Type B pancreatic cell (in vitro differentiated cells): Measurements from ENCODE around the gene NOX3. TPM values are rescaled to one million over a fixed set of nuclear protein-coding genes. Genes with fewer than 3 reads are reported as not detected.

Experiments used
- DNase-seq: peaks from one replicate; pipeline ENCODE4 v3.0.0; 2021; ENCODE audit warnings: mixed read lengths; ENCODE audit not compliant: unreplicated experiment; ENCODE audit errors: extremely low spot score
- H3K27ac Mint-ChIP-seq: 2 replicates; pipeline ENCODE4 v1.8.0; 2021; ENCODE audit warnings: mild to moderate bottlenecking, mixed read lengths
- H3K27me3 Mint-ChIP-seq: 2 replicates; pipeline ENCODE4 v1.8.0; 2021; ENCODE audit warnings: mixed read lengths
- H3K36me3 Mint-ChIP-seq: 2 replicates; pipeline ENCODE4 v1.8.0; 2021; ENCODE audit warnings: mixed read lengths
- H3K4me1 Mint-ChIP-seq: one replicate; pipeline ENCODE4 v1.8.0; 2021; ENCODE audit warnings: mixed read lengths; ENCODE audit not compliant: unreplicated experiment
- H3K4me3 Mint-ChIP-seq: 2 replicates; pipeline ENCODE4 v1.8.0; 2021; ENCODE audit warnings: mild to moderate bottlenecking, mixed read lengths
- H3K9me3 Mint-ChIP-seq: 2 replicates; pipeline ENCODE4 v1.8.0; 2021; ENCODE audit warnings: mixed read lengths
- total RNA-seq: library from RNA; stranded (reverse); gene quantifications from 2 replicates; pipeline ENCODE4 v1.2.1, GENCODE V29; 2021; ENCODE audit warnings: low replicate concordance
- TF ChIP-seq, protein P1 (sequence below): fragments of 200-600 bp; sonication (generic); conservative IDR thresholded peaks from 2 replicates; pipeline ENCODE4 v1.5.0; 2021; ENCODE audit warnings: antibody characterized with exemption, mild to moderate bottlenecking

NOX3 gene
- total RNA-seq, 1 donor from 2014 or later: not detected

DNA sequence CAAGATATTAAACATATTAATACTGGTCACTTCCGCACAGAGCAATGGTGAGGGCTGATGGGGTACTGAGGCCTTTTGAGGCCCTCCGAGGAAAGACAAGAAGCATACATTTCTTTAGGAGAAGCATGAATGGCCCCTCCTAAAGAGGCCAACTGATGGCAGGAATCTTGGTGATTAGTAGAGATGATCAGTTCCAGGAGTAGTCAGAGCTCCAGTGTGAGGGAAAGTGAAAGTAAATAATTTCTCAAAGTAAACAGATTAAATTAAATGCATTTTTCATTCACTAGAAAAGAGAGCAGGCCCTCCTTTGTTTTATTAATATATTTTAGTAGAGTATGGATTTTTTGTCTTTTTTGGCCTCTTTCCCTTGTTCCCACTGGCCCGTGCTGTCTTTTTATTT is 38.2 kb downstream of the NOX3 start:
- no peaks in the 10 kb centered on the region for H3K36me3 Mint-ChIP-seq
- peaks cover 18% of the 10 kb centered on the region for H3K4me1 Mint-ChIP-seq
- TF ChIP-seq, protein P1, sequence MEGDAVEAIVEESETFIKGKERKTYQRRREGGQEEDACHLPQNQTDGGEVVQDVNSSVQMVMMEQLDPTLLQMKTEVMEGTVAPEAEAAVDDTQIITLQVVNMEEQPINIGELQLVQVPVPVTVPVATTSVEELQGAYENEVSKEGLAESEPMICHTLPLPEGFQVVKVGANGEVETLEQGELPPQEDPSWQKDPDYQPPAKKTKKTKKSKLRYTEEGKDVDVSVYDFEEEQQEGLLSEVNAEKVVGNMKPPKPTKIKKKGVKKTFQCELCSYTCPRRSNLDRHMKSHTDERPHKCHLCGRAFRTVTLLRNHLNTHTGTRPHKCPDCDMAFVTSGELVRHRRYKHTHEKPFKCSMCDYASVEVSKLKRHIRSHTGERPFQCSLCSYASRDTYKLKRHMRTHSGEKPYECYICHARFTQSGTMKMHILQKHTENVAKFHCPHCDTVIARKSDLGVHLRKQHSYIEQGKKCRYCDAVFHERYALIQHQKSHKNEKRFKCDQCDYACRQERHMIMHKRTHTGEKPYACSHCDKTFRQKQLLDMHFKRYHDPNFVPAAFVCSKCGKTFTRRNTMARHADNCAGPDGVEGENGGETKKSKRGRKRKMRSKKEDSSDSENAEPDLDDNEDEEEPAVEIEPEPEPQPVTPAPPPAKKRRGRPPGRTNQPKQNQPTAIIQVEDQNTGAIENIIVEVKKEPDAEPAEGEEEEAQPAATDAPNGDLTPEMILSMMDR: no peak
- no peak for DNase-seq
- H3K9me3 Mint-ChIP-seq: no peaks in the 10 kb centered on the region
- no peak overlapping the region for H3K4me3 Mint-ChIP-seq
- H3K27me3 Mint-ChIP-seq: peaks cover 4% of the 10 kb centered on the region
- no peak overlapping the region for H3K27ac Mint-ChIP-seq

DNA sequence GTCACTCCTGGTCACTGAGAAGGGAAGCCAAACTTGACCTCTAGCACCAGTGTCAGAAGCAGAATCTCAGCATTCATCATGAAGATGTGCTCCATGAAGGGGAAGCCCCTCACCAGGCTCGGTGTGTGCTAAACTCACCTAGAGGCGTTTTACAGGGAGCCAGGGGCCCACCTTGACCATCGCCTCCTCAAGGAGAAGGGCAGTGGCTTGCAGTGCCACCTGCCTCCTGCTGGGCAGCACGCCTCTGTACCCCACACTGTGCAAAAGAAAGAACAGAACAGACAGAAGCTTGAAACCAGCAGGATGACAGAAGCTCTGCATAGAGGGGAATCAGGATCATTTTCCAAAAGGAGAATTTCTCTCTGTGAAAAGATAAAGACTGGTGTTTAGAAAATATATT is 39.7 kb downstream of the NOX3 start:
- no peak overlapping the region for H3K27ac Mint-ChIP-seq
- TF ChIP-seq, protein P1: no peak
- no peaks in the 10 kb centered on the region for H3K36me3 Mint-ChIP-seq
- H3K27me3 Mint-ChIP-seq: no peaks in the 10 kb centered on the region
- no peak overlapping the region for H3K4me3 Mint-ChIP-seq
- peaks cover 22% of the 10 kb centered on the region for H3K4me1 Mint-ChIP-seq
- no peaks in the 10 kb centered on the region for H3K9me3 Mint-ChIP-seq
- no peak for DNase-seq

DNA sequence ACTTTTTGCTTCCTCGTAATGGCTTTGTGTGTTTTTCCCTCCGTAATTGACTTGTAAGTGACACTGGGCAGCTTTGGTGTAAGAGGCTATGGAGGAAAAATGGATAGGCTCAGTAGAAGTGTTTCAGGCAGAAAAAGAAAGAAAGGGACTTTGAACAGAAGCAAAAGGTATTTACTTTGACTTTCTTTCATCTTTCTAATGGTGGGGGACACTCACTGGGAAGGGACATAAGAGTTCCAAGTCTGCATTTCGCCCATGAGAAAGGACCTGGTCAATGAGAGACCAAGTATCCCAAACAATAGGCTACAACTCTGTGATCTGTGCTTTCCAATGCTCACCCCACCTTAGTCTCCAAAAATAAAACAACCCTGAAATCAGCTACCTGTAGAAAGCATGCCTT is 41.6 kb downstream of the NOX3 start:
- TF ChIP-seq, protein P1: no peak
- H3K9me3 Mint-ChIP-seq: no peaks in the 10 kb centered on the region
- H3K4me1 Mint-ChIP-seq: peaks cover 19% of the 10 kb centered on the region
- no peak overlapping the region for H3K4me3 Mint-ChIP-seq
- no peaks in the 10 kb centered on the region for H3K36me3 Mint-ChIP-seq
- DNase-seq: no peak
- H3K27me3 Mint-ChIP-seq: no peaks in the 10 kb centered on the region
- H3K27ac Mint-ChIP-seq: no peak overlapping the region

DNA sequence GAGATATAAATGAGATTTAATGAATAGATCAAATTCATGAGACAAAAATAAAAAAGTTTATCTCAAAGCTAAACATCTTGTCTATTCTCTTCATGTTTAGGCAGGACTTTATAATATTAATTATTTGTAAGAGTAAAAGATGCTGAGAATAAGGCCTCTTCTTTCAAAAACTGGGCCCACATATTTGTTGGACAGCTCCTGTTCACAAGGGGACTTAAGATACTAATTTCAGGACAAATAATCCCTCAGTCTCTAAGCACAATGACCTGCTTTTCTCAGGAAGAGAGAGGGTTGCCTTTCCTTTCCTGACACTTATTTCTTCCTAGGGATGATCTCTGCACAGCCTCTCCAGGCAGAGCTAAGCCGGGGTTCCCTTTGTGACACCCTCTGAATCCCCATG is 43.3 kb downstream of the NOX3 start:
- no peak for DNase-seq
- no peak overlapping the region for H3K4me3 Mint-ChIP-seq
- TF ChIP-seq, protein P1: no peak
- H3K27me3 Mint-ChIP-seq: no peaks in the 10 kb centered on the region
- no peak overlapping the region for H3K27ac Mint-ChIP-seq
- peaks cover 4% of the 10 kb centered on the region for H3K4me1 Mint-ChIP-seq
- H3K9me3 Mint-ChIP-seq: no peaks in the 10 kb centered on the region
- no peaks in the 10 kb centered on the region for H3K36me3 Mint-ChIP-seq

DNA sequence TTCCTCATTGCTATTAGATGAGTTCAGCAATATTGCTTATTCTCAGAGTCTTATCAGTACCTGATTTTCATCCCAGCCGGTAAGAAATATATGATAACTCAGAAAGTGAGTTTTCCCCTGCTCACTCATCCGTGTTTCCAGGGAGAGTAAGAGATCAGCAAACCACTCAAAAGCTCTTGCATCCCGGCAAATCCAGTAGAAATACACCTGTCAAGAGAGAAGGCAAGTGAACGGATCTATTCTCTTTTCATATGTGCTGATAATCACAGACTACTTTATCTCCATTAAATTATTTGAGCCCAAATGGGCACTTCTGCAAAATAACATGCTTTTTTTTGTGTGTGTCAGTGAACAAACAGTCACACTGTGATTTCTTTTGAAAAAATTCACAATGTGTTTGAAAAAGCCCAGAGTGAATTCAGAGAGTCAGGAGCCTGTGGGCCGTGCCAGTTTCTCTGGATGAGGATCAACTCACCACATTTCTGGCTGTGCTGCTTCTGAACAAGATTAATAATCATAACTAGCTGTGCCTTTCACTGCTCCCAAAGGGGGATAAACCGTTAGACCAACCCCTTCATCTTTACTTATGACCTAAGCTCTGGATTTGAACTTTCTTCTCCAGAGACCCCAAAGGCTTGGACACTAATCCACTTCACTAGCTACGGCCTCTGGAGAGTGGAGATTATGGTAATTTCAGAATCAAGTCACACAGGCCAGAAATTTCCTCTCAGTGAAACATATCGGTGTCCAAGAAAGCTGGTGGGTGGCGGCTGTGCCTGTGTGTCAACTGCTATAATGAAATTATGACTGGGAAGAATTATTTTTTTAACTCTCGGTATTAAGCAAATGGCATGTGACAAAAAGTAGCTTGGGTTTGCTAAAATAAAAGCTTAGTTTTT is 44.2 kb downstream of the NOX3 start:
- no peaks in the 10 kb centered on the region for H3K9me3 Mint-ChIP-seq
- no peak overlapping the region for H3K4me3 Mint-ChIP-seq
- H3K4me1 Mint-ChIP-seq: peaks cover 4% of the 10 kb centered on the region
- no peaks in the 10 kb centered on the region for H3K27me3 Mint-ChIP-seq
- H3K27ac Mint-ChIP-seq: no peak overlapping the region
- DNase-seq: no peak
- no peaks in the 10 kb centered on the region for H3K36me3 Mint-ChIP-seq
- TF ChIP-seq, protein P1: no peak
